SU-DHL-6 (cell line): ENCODE data around the gene GRM7.

Experiments
- H2AFZ ChIP-seq: fragments of 200-600 bp; sonication (generic); 2 replicates; pipeline ENCODE4 v1.6.1; 2014; ENCODE audit warnings: low read depth, mild to moderate bottlenecking, moderate library complexity, mixed read lengths, antibody characterized with exemption, low read length; ENCODE audit not compliant: severe bottlenecking
- H3F3A ChIP-seq: fragments of 200-600 bp; shearing (Covaris generic); 2 replicates; pipeline ENCODE4 v1.6.0; 2016; ENCODE audit warnings: antibody characterized with exemption, mild to moderate bottlenecking; ENCODE audit not compliant: insufficient read depth
- H3K27ac ChIP-seq: fragments of 200-600 bp; sonication (generic); 2 replicates; pipeline ENCODE4 v1.5.1; 2016; ENCODE audit warnings: low read depth, mild to moderate bottlenecking, low read length, moderate library complexity, mixed read lengths
- H3K27me3 ChIP-seq: fragments of 200-600 bp; sonication (generic), shearing (Covaris generic); 2 replicates; pipeline ENCODE4 v1.6.0; 2014; ENCODE audit warnings: mild to moderate bottlenecking, low read length
- H3K36me3 ChIP-seq: fragments of 200-600 bp; sonication (generic); 2 replicates; pipeline ENCODE4 v1.6.1; 2014; ENCODE audit warnings: mild to moderate bottlenecking, low read length, mixed read lengths
- H3K4me2 ChIP-seq: fragments of 300-600, 200-600 bp; shearing (Covaris generic), sonication (generic); 2 replicates; pipeline ENCODE4 v1.6.0; 2014; ENCODE audit warnings: low read length, low read depth, mild to moderate bottlenecking; ENCODE audit not compliant: poor library complexity, severe bottlenecking
- H3K4me3 ChIP-seq: fragments of 200-600 bp; sonication (generic); 2 replicates; pipeline ENCODE4 v1.5.1; 2014; ENCODE audit warnings: antibody characterized with exemption, low read length, mild to moderate bottlenecking, mixed read lengths; ENCODE audit not compliant: insufficient read depth, poor library complexity, severe bottlenecking
- H3K79me2 ChIP-seq: fragments of 200-600 bp; sonication (generic); 2 replicates; pipeline ENCODE4 v1.6.1; 2014; ENCODE audit warnings: mild to moderate bottlenecking, low read length, moderate library complexity; ENCODE audit not compliant: insufficient read depth
- H3K9ac ChIP-seq: fragments of 200-600 bp; sonication (generic); 2 replicates; pipeline ENCODE4 v1.7.0; 2014; ENCODE audit warnings: mild to moderate bottlenecking, low read length
- H3K9me2 ChIP-seq: fragments of 200-600 bp; sonication (generic); replicated peaks from 2 replicates; pipeline ENCODE4 v1.6.1; 2014; ENCODE audit warnings: low read length; ENCODE audit not compliant: insufficient read depth
- H3K9me3 ChIP-seq: fragments of 200-600 bp; sonication (generic); 2 replicates; pipeline ENCODE4 v1.6.1; 2014; ENCODE audit warnings: low read length, mixed read lengths; ENCODE audit not compliant: insufficient read depth
- H4K20me1 ChIP-seq: fragments of 200-600 bp; sonication (generic); 2 replicates; pipeline ENCODE4 v1.6.1; 2014; ENCODE audit warnings: low read depth, mild to moderate bottlenecking, antibody characterized with exemption, low read length, moderate library complexity, mixed read lengths
- CTCF ChIP-seq: fragments of 200-600 bp; sonication (generic); IDR thresholded peaks from one replicate; pipeline ENCODE4 v1.5.1; 2017; ENCODE audit warnings: antibody characterized with exemption, mild to moderate bottlenecking, low read length, moderate library complexity; ENCODE audit not compliant: insufficient read depth, poor library complexity, severe bottlenecking
- EZH2phosphoT487 ChIP-seq: fragments of 200-600 bp; sonication (generic), shearing (Covaris generic); conservative IDR thresholded peaks from 2 replicates; pipeline ENCODE4 v1.6.1; 2018; ENCODE audit warnings: mild to moderate bottlenecking, antibody characterized with exemption, low read length, moderate library complexity, mixed read lengths

GRM7 gene

GRCh38 chr3:7288133-7288532 lies 427.2 kb downstream of the GRM7 start:
- Histone ChIP-seq H3K9me3 (no peaks in the 10 kb centered on the region), H3K4me2 (no peak overlapping the region), H2AFZ (no peak overlapping the region), H3K4me3 (no peak overlapping the region), H3K27me3 (no peaks in the 10 kb centered on the region), H3K9me2 (no peaks in the 10 kb centered on the region), H3K79me2 (no peaks in the 10 kb centered on the region), H3K9ac (no peak overlapping the region), H3F3A (no peaks in the 10 kb centered on the region), H4K20me1 (no peaks in the 10 kb centered on the region), H3K36me3 (no peaks in the 10 kb centered on the region), H3K27ac (no peak overlapping the region)
- no peak for TF ChIP-seq CTCF
- TF ChIP-seq EZH2phosphoT487, result no peak

- no peaks in the 10 kb centered on the region for H3K9me3 ChIP-seq
Observed at GRCh38 chr3:7289121-7289520, 428.2 kb downstream of the GRM7 start.

DNA sequence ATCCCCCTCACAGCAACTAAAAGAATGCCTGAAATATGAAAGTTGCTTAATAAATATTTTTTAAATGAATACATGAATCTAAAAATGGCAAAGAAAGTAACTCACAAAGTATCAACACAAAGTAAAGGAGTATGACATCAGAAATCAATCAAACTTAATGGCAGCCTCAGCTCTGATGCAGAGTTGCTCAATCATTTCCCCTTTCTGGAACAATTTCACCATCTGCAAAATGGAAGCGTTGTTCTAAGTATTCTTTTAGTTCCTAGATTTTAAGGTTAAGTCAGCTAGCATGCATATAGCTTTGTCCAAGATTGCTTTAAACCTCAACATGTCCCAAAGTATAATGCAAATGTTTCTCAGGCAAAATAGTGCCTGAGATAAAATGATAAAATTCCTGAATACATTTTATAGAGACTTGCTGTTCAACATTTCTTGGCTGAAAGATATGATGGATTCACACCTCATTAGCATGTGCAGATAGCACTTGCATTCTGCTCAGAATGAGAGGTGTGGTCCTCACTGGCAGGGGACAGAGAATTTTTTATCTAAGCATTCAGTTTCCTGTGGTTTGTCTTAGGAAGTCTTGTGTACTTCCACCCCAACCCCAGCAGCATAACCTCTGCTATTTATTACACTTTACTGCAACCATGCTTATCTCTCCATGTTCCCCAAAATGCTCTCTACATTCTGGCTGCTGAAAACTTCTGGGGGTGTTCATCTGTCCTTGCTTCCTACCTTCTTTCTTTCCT lies 429.3 kb downstream of the GRM7 start:
- H3K36me3 ChIP-seq, result no peaks in the 10 kb centered on the region
- H3F3A ChIP-seq, result no peaks in the 10 kb centered on the region
- H3K79me2 ChIP-seq, result no peaks in the 10 kb centered on the region
- no peaks in the 10 kb centered on the region for H3K27me3 ChIP-seq
- no peaks in the 10 kb centered on the region for H4K20me1 ChIP-seq
- no peak overlapping the region for H3K27ac ChIP-seq
- no peak overlapping the region for H2AFZ ChIP-seq
- H3K4me3 ChIP-seq, result no peak overlapping the region
- no peak overlapping the region for H3K4me2 ChIP-seq
- H3K9me2 ChIP-seq, result no peaks in the 10 kb centered on the region
- TF ChIP-seq EZH2phosphoT487, result no peak
- TF ChIP-seq CTCF, result no peak
- no peak overlapping the region for H3K9ac ChIP-seq
- H3K9me3 ChIP-seq, result no peaks in the 10 kb centered on the region

More at GRCh38 chr3:7289121-7289520, 428.2 kb downstream of the GRM7 start:
- no peak overlapping the region for H3K9ac ChIP-seq
- H3K79me2 ChIP-seq, result no peaks in the 10 kb centered on the region
- H3K4me2 ChIP-seq, result no peak overlapping the region
- no peak overlapping the region for H3K4me3 ChIP-seq
- no peak overlapping the region for H2AFZ ChIP-seq
- no peaks in the 10 kb centered on the region for H3F3A ChIP-seq
- no peaks in the 10 kb centered on the region for H3K27me3 ChIP-seq
- H4K20me1 ChIP-seq, result no peaks in the 10 kb centered on the region
- H3K36me3 ChIP-seq, result no peaks in the 10 kb centered on the region
- TF ChIP-seq CTCF, result no peak
- TF ChIP-seq EZH2phosphoT487, result no peak
- no peaks in the 10 kb centered on the region for H3K9me2 ChIP-seq
- no peak overlapping the region for H3K27ac ChIP-seq
